GM19025 (cell line): ENCODE measurements around the gene BCAR3.
"Not testable (repeated sequence)": the region's sequence is repeated elsewhere in the genome, so short reads cannot be mapped to it uniquely, and the experiment has no call there.

ENCODE experiments used
- ATAC-seq: cut with Tn5 transposase; IDR thresholded peaks from one replicate; pipeline ENCODE4 v1.9.1; 2021; ENCODE audit warnings: mild to moderate bottlenecking, low read depth, moderate library complexity; ENCODE audit not compliant: unreplicated experiment

The BCAR3 gene

GRCh38 chr1:93559695-93560094 lies 121.9 kb downstream of the BCAR3 start:
- no peak for ATAC-seq

GRCh38 chr1:93559045-93559444 lies 122.6 kb downstream of the BCAR3 start:
- ATAC-seq = no peak

GRCh38 chr1:93556291-93556690 lies 125.3 kb downstream of the BCAR3 start:
- ATAC-seq = no peak

GRCh38 chr1:93554883-93555872 lies 126.5 kb downstream of the BCAR3 start:
- ATAC-seq = no peak

- not testable (repeated sequence) for ATAC-seq
Measured at GRCh38 chr1:93553886-93554490, 127.6 kb downstream of the BCAR3 start.

GRCh38 chr1:93552741-93553455 lies 128.7 kb downstream of the BCAR3 start:
- ATAC-seq = no peak

GRCh38 chr1:93549811-93550210 lies 131.8 kb downstream of the BCAR3 start:
- ATAC-seq = no peak

GRCh38 chr1:93549131-93549530 lies 132.5 kb downstream of the BCAR3 start:
- no peak for ATAC-seq

GRCh38 chr1:93546162-93546863 lies 135.3 kb downstream of the BCAR3 start:
- ATAC-seq = no peak

- no peak for ATAC-seq
Measured at GRCh38 chr1:93542398-93542797, 139.2 kb downstream of the BCAR3 start.

GRCh38 chr1:93541045-93541444 lies 140.6 kb downstream of the BCAR3 start:
- no peak for ATAC-seq

GRCh38 chr1:93537924-93538323 lies 143.7 kb downstream of the BCAR3 start:
- no peak for ATAC-seq

- ATAC-seq = no peak
Measured at GRCh38 chr1:93537396-93537795, 144.2 kb downstream of the BCAR3 start.

GRCh38 chr1:93533677-93534076 lies 148.0 kb downstream of the BCAR3 start:
- ATAC-seq = no peak

- ATAC-seq = no peak
Measured at GRCh38 chr1:93532780-93533378, 148.8 kb downstream of the BCAR3 start.

- no peak for ATAC-seq
Measured at GRCh38 chr1:93531193-93531592, 150.4 kb downstream of the BCAR3 start.

GRCh38 chr1:93528412-93528811 lies 153.2 kb downstream of the BCAR3 start:
- ATAC-seq = no peak

- ATAC-seq = no peak
Measured at GRCh38 chr1:93526431-93526830, 155.2 kb downstream of the BCAR3 start.

- no peak for ATAC-seq
Measured at GRCh38 chr1:93525431-93525830, 156.2 kb downstream of the BCAR3 start.

- no peak for ATAC-seq
Measured at GRCh38 chr1:93522721-93523120, 158.9 kb downstream of the BCAR3 start.
